ENCODE results near the gene CGB7.

DNA sequence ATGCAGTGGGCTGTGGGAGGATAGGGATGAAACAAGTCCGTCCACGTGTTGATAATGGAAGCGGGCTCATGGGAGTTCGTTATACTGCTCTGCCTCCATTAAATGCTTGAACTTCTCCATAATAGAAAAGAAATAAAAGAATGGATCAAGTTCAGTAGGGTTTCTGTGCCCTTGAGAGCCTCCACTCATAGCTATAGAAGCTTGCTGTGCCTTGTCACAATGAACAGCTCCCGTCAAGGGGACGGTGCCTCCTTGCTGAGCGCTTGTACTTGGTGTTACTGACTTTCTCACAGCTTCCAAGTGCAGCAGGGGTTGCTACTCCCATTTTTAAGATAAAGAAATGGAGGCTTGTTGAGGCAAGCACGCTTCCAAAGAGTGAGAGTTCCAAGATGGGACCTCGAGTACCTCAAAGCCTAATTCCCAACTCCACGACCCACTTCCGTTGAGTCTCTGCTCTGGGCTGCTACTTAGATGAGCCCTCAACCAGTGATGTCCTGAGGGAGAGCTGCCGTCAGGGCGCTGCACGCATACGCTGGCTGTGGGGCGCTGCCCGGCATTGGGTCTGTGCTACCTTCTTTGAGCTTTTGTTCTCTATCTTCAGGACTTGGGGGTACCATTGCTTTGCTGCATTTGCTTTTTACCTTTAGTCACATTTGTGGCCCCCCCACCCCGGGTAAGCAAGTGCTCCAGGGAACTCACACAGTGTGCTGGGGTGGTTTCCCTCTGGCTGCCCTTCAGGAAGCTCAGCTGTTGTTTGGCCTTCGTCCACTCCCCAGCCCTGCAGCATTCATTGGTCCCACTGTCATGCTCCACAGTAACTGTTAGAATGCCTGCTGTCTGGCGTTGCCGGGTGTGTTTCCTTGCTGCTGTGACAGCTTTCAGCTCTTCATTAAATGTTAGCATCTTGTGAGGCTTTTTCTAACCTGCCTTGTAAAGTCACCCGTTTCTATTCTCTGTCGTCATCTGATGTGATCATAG lies 37.2 kb upstream of the CGB7 start:
- no peak for TF ChIP-seq CTCF (tag by site-specific recombination; IDR thresholded peaks at IDR 0.05)
- no peak for TF ChIP-seq ZNF138 (tag by site-specific recombination; IDR thresholded peaks at IDR 0.05; ENCODE audit: borderline replicate concordance)
- no peak for TF ChIP-seq ZNF10 (tag by site-specific recombination; IDR thresholded peaks at IDR 0.05)
- no peak for TF ChIP-seq OVOL3 (tag by site-specific recombination; IDR thresholded peaks at IDR 0.05)
- TF ChIP-seq ZSCAN23 (tag by site-specific recombination; IDR thresholded peaks at IDR 0.05) = no peak
- no peak for TF ChIP-seq ZFP41 (tag by site-specific recombination; IDR thresholded peaks at IDR 0.05; ENCODE audit: borderline replicate concordance)
- no peak for TF ChIP-seq ZBTB8A (tag by site-specific recombination; IDR thresholded peaks at IDR 0.05)

Measured in HEK293 (cell line).